ENCODE measurements around the gene FLVCR2. TPM values are rescaled to one million over a fixed set of nuclear protein-coding genes. Genes with fewer than 3 reads are reported as not detected.

Gene FLVCR2
- polyA plus RNA-seq, 3 donors = 13.2 to 36.6 (median 16.3) TPM

DNA sequence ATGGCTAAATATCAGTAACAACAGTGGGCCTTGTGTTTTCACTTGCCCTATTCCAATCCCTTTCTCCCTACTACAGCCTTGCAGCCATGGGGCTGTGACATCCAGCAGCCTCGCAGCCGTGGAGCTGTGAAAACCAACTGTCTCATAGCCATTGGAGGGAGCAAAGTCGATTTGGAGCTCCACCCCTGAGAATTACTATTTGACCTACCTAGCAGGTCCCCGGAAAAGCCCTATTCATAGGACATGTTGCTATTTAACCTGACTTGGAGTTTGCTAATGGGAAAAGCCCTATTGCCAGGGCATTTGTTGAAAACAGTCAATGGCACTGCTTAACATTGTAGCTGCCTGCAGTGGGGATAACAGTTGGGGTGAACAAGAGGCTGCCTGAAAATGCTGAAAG lies 49.0 kb downstream of the FLVCR2 start:
- no peak overlapping the region for H3K27ac ChIP-seq (ENCODE audit: low read depth in 1 of 2, low read length in 2 of 2)
- 91% methylated on average over 4 of the region's 4 CpGs for WGBS (ENCODE audit: insufficient coverage)
- Mint-ChIP-seq H3K9me3 (no peaks in the 10 kb centered on the region), H3K27me3 (ENCODE audit: low read depth in 3 of 3) (no peaks in the 10 kb centered on the region), H3K4me3 (no peak overlapping the region), H3K27ac (no peak overlapping the region), H3K36me3 (peaks cover 25 to 54% of the 10 kb centered on the region in 2 donors), H3K4me1 (peaks cover 4% of the 10 kb centered on the region)
- no peak overlapping the region for H3K4me2 ChIP-seq (replicated peaks; ENCODE audit: extremely low read depth, low read length, poor library complexity, severe bottlenecking)
- intact Hi-C loops (cut with micrococcal nuclease) = no loop called here
- TF ChIP-seq, protein P1, sequence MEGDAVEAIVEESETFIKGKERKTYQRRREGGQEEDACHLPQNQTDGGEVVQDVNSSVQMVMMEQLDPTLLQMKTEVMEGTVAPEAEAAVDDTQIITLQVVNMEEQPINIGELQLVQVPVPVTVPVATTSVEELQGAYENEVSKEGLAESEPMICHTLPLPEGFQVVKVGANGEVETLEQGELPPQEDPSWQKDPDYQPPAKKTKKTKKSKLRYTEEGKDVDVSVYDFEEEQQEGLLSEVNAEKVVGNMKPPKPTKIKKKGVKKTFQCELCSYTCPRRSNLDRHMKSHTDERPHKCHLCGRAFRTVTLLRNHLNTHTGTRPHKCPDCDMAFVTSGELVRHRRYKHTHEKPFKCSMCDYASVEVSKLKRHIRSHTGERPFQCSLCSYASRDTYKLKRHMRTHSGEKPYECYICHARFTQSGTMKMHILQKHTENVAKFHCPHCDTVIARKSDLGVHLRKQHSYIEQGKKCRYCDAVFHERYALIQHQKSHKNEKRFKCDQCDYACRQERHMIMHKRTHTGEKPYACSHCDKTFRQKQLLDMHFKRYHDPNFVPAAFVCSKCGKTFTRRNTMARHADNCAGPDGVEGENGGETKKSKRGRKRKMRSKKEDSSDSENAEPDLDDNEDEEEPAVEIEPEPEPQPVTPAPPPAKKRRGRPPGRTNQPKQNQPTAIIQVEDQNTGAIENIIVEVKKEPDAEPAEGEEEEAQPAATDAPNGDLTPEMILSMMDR (IDR thresholded peaks at IDR 0.05) = no peak
- no peaks in the 10 kb centered on the region for H3K4me1 ChIP-seq (ENCODE audit: control insufficient read depth in 1 of 2, insufficient read depth in 2 of 2, low read length in 2 of 2)
- H3K9ac ChIP-seq (ENCODE audit: insufficient read depth, low read length, poor library complexity, severe bottlenecking) = no peak overlapping the region
- no peak overlapping the region for H2AFZ ChIP-seq (ENCODE audit: insufficient read depth, low read depth, low read length, poor library complexity, severe bottlenecking)
- no peaks in the 10 kb centered on the region for H3K79me2 ChIP-seq (ENCODE audit: insufficient read depth, low read length)
- H3K36me3 ChIP-seq (replicated peaks in 1 of 2; ENCODE audit: control insufficient read depth in 1 of 2, insufficient read depth in 2 of 2, low read length in 2 of 2) = peaks cover 0 to 20% of the 10 kb centered on the region in 2 donors
- H3K9me3 ChIP-seq (replicated peaks in 1 of 2; ENCODE audit: control insufficient read depth in 1 of 2, insufficient read depth in 1 of 2, low read length in 2 of 2) = no peaks in the 10 kb centered on the region
- H3K27me3 ChIP-seq (ENCODE audit: control insufficient read depth in 2 of 2, insufficient read depth in 2 of 2, low read length in 2 of 2) = no peaks in the 10 kb centered on the region
- H4K20me1 ChIP-seq (ENCODE audit: insufficient read depth, low read length) = peaks cover 30% of the 10 kb centered on the region
- no peak overlapping the region for H3K4me3 ChIP-seq (replicated peaks in 1 of 3; ENCODE audit: low read depth in 2 of 3, low read length in 3 of 3)
- DNase-seq = no peak

DNA sequence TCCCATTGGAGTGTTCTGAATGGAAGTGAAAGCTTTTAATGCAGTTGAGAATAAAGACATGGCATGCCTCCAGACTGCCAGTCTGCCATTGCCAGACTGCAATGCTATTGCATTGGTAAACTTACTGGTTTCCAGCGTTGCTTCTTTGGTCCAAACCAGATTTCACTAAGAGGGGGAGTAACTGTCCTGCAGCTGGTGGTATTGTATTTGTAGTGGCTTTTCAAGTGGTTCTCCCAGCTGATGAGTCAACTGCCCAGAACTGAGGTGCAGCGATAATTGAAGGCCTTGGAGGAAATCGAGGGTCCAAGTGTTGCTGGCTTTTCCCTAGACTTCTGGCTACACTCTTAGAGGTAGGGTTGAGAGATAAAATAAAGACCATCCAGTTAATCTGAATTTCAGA lies 50.4 kb downstream of the FLVCR2 start:
- H3K4me1 Mint-ChIP-seq = peaks cover 2% of the 10 kb centered on the region
- Histone ChIP-seq H3K9ac (ENCODE audit: insufficient read depth, low read length, poor library complexity, severe bottlenecking) (no peak overlapping the region), H3K4me2 (replicated peaks; ENCODE audit: extremely low read depth, low read length, poor library complexity, severe bottlenecking) (no peak overlapping the region), H3K4me1 (ENCODE audit: control insufficient read depth in 1 of 2, insufficient read depth in 2 of 2, low read length in 2 of 2) (no peaks in the 10 kb centered on the region), H3K27me3 (ENCODE audit: control insufficient read depth in 2 of 2, insufficient read depth in 2 of 2, low read length in 2 of 2) (no peaks in the 10 kb centered on the region), H4K20me1 (ENCODE audit: insufficient read depth, low read length) (peaks cover 41% of the 10 kb centered on the region), H3K4me3 (replicated peaks in 1 of 3; ENCODE audit: low read depth in 2 of 3, low read length in 3 of 3) (no peak overlapping the region), H3K9me3 (replicated peaks in 1 of 2; ENCODE audit: control insufficient read depth in 1 of 2, insufficient read depth in 1 of 2, low read length in 2 of 2) (no peaks in the 10 kb centered on the region), H2AFZ (ENCODE audit: insufficient read depth, low read depth, low read length, poor library complexity, severe bottlenecking) (no peak overlapping the region), H3K27ac (ENCODE audit: low read depth in 1 of 2, low read length in 2 of 2) (no peak overlapping the region), H3K36me3 (replicated peaks in 1 of 2; ENCODE audit: control insufficient read depth in 1 of 2, insufficient read depth in 2 of 2, low read length in 2 of 2) (peaks cover 0 to 29% of the 10 kb centered on the region in 2 donors), H3K79me2 (ENCODE audit: insufficient read depth, low read length) (no peaks in the 10 kb centered on the region)
- intact Hi-C loops (cut with micrococcal nuclease) = no loop called here
- H3K36me3 Mint-ChIP-seq = peaks cover 33 to 55% of the 10 kb centered on the region in 2 donors
- H3K27ac Mint-ChIP-seq = no peak overlapping the region
- TF ChIP-seq, protein P1 (IDR thresholded peaks at IDR 0.05) = no peak
- no peak overlapping the region for H3K4me3 Mint-ChIP-seq
- 95% methylated on average over 2 of the region's 3 CpGs for WGBS (ENCODE audit: insufficient coverage)
- H3K27me3 Mint-ChIP-seq (ENCODE audit: low read depth in 3 of 3) = no peaks in the 10 kb centered on the region
- no peaks in the 10 kb centered on the region for H3K9me3 Mint-ChIP-seq
- DNase-seq = no peak

Measured in CD14-positive monocyte (primary cell).